ENCODE measurements around the gene WDHD1.
"Not testable (repeated sequence)": the region's sequence is repeated elsewhere in the genome, so short reads cannot be mapped to it uniquely, and the experiment has no call there.

WDHD1 gene

GRCh38 chr14:54926570-54926969, 100.3 kb downstream of the WDHD1 start:
- not testable (repeated sequence) for H3K36me3 Mint-ChIP-seq; H3K4me1 Mint-ChIP-seq; H3K4me3 Mint-ChIP-seq; H3K27ac Mint-ChIP-seq; DNase-seq; H3K9me3 Mint-ChIP-seq; H3K27me3 Mint-ChIP-seq; ATAC-seq (replicated peaks)

DNA sequence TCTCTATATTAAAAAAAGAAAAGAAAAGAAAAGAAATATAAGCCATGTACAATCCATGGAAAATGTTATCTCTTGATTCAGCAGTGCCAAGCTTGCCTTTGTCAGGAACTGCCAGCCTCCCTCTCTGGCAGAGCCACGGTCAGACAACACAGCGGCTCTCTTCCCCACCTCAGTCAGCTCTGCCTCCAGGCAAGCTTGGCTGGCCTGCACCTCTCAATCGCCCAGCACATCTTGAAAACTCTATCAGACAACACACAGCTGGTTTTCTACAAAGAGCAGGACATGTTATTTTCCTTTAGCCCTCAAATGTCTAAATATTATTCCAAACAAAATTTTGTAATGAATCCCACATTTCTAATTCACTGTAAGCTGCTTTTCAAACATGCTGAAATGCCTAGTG, 104.3 kb downstream of the WDHD1 start:
- H3K36me3 Mint-ChIP-seq = peaks cover 0 to 2% of the 10 kb centered on the region in 2 donors
- no peak for ATAC-seq (replicated peaks)
- H3K27ac Mint-ChIP-seq = no peak overlapping the region

GRCh38 chr14:54920052-54920451, 106.8 kb downstream of the WDHD1 start:
- Mint-ChIP-seq H3K4me3 (no peak overlapping the region), H3K36me3 (no peaks in the 10 kb centered on the region), H3K27me3 (peaks cover 0 to 5% of the 10 kb centered on the region in 2 donors), H3K27ac (no peak overlapping the region), H3K9me3 (no peaks in the 10 kb centered on the region), H3K4me1 (no peaks in the 10 kb centered on the region)
- DNase-seq (no peak), ATAC-seq (replicated peaks) (no peak)

More for the DNA sequence above, 104.3 kb downstream of the WDHD1 start:
- Mint-ChIP-seq H3K27me3 (peaks cover 3 to 4% of the 10 kb centered on the region in 2 donors), H3K4me1 (no peaks in the 10 kb centered on the region), H3K4me3 (no peak overlapping the region), H3K9me3 (no peaks in the 10 kb centered on the region)
- no peak for DNase-seq

GRCh38 chr14:54919330-54919729, 107.6 kb downstream of the WDHD1 start:
- Mint-ChIP-seq H3K27ac (no peak overlapping the region), H3K27me3 (peaks cover 0 to 6% of the 10 kb centered on the region in 2 donors), H3K9me3 (no peaks in the 10 kb centered on the region), H3K4me1 (no peaks in the 10 kb centered on the region), H3K36me3 (no peaks in the 10 kb centered on the region), H3K4me3 (no peak overlapping the region)
- ATAC-seq (replicated peaks) (no peak), DNase-seq (no peak)

DNA sequence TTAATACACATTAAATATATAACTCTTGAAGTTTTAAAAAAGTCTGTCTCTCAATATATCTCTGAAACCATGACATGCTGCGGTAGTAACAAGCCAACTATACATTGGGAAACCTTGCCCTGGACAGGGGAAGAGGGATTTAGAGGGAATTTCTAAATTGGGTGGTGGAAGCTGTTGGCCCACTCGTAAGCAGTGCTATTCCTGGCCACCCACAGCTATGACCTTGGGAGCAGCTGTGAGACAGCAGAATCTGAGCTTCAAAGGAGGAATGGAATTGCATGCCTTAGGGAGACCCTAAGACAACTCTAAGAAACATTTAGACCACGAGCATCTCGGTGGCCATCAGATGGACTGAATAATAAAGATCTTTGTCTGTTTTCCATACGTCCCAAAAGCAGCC, 108.5 kb downstream of the WDHD1 start:
- Mint-ChIP-seq H3K4me1 (no peaks in the 10 kb centered on the region), H3K27me3 (peaks cover 0 to 6% of the 10 kb centered on the region in 2 donors), H3K36me3 (no peaks in the 10 kb centered on the region), H3K27ac (no peak overlapping the region), H3K4me3 (no peak overlapping the region), H3K9me3 (no peaks in the 10 kb centered on the region)
- no peak for DNase-seq
- ATAC-seq (replicated peaks) = no peak

GRCh38 chr14:54916101-54916500, 110.8 kb downstream of the WDHD1 start:
- DNase-seq = no peak
- no peaks in the 10 kb centered on the region for H3K4me1 Mint-ChIP-seq
- no peak for ATAC-seq (replicated peaks)
- H3K36me3 Mint-ChIP-seq = no peaks in the 10 kb centered on the region
- no peaks in the 10 kb centered on the region for H3K9me3 Mint-ChIP-seq
- H3K4me3 Mint-ChIP-seq = no peak overlapping the region
- peak overlapping the region; percentile 37 for H3K27ac Mint-ChIP-seq
- peaks cover 0 to 6% of the 10 kb centered on the region in 2 donors for H3K27me3 Mint-ChIP-seq

GRCh38 chr14:54909817-54910558, 116.9 kb downstream of the WDHD1 start:
- ATAC-seq (replicated peaks) (no peak), DNase-seq (no peak)
- Mint-ChIP-seq H3K36me3 (no peaks in the 10 kb centered on the region), H3K4me3 (no peak overlapping the region), H3K27ac (no peak overlapping the region), H3K4me1 (peaks cover 0 to 7% of the 10 kb centered on the region in 2 donors), H3K27me3 (no peaks in the 10 kb centered on the region), H3K9me3 (no peaks in the 10 kb centered on the region)

DNA sequence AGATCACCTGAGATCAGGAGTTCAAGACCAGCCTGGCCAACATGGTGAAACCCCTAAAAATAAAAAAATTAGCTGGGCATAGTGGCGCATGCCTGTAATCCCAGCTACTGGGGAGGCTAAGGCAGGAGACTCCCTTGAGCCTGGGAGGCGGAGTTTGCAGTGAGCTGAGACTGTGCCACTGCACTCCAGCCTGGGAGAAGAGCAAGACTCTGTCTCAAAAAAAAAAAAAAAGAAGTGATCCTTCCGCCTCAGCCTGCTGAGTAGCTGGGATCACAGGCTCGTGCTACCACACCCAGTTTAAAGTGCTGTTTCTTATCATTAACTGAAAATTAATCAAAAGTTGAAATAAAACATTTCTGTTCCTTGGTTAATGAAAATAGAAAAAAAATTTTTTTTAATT, 117.9 kb downstream of the WDHD1 start:
- H3K9me3 Mint-ChIP-seq; H3K4me1 Mint-ChIP-seq; H3K27me3 Mint-ChIP-seq; H3K27ac Mint-ChIP-seq; ATAC-seq (replicated peaks); H3K4me3 Mint-ChIP-seq; H3K36me3 Mint-ChIP-seq; DNase-seq: not testable (repeated sequence)

DNA sequence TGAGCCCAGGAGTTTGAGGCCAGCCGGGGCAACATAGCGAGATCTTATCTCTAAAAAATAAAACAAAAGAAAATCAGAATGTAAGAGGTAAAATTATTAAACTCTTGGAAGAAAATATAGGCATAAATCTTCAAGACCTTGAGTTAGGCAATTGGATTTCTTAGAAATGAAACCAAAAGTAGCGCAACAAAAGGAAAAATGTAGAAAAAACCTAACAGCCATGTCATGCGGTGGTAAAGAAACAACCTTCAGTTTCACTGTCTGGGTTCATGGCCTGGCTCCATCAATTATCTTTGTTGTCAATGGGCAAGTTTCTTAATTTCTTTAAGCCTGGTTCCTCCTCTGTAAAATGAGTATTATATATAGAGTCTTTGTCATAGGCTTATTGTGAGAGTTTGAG, 118.7 kb downstream of the WDHD1 start:
- H3K27ac Mint-ChIP-seq = no peak overlapping the region
- DNase-seq (no peak), ATAC-seq (replicated peaks) (peak in 1 of 2 donors; percentile 45)
- H3K4me1 Mint-ChIP-seq = peaks cover 0 to 7% of the 10 kb centered on the region in 2 donors
- H3K9me3 Mint-ChIP-seq = no peaks in the 10 kb centered on the region
- H3K27me3 Mint-ChIP-seq = no peaks in the 10 kb centered on the region
- no peak overlapping the region for H3K4me3 Mint-ChIP-seq
- H3K36me3 Mint-ChIP-seq = no peaks in the 10 kb centered on the region

DNA sequence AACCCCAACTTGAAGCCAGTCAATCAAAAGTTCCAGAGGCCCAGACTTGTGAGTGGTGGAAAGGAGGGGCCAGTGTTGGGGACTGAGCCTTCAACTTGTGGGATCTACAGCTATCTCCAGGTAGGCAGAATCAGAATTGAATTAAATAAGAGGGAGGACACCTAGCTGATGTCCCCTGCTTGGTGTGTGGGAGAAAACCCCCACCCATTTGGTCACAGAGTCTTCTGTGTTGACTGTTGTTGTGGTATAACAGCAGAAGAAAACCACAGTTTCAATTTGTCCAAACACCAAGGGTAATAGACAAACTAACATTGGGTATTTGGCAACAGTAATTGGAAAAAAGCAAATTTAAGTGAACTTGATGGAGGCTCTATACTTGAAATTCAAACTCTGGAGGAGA, 120.8 kb downstream of the WDHD1 start:
- no peak for DNase-seq
- Mint-ChIP-seq H3K4me3 (no peak overlapping the region), H3K4me1 (peaks cover 0 to 7% of the 10 kb centered on the region in 2 donors), H3K36me3 (no peaks in the 10 kb centered on the region), H3K9me3 (no peaks in the 10 kb centered on the region), H3K27ac (no peak overlapping the region), H3K27me3 (no peaks in the 10 kb centered on the region)
- ATAC-seq (replicated peaks) = no peak

DNA sequence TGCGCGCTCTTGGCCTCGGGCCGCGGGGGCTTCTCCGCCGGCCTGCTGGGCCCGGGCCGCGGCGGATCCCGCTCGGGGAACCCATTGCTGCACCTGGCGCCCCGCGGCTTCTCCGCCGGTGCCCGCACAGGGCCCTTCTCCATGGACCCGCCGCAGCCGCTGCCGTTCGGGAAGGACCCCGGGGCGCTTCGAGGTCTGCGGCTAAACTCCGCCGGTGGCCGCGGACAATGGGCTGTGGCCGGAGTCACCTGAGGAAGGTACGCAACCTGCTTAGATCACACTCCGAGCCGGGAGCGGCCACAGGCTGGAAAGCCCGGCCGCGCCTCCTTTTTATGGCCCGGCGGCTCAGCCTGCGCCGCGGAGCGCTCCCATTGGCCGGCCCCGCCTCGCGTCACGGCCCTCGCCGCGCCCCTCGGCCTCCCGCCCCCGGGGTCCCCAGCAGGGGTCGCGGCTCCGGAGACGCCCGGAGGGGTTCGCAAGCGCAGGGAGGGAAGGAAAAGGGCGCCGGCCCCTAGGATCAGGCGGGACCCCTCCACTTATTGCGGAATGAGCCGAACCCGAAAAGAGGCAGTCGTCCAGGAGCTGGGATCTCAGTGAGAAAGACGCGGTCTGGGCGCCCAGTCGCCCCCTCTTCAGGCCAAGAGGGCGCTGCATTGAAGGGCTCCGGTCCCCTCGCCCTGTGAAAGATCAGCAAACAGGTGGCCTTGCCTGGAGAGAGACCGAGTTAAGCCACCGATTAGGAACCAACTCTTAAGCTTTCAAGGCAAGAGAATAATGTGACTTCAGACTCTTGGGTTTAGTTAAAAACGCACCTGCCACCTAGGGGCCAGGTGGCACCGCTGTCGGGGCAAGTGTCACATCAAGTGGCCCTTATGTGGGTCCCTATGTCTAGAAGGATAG, 124.1 kb downstream of the WDHD1 start, which contains the start of gene GCH1:
TSS of gene GCH1 (minus strand) at position 306 of the 900 bp plus-strand sequence. CDS start at position 143, 163 bp downstream.
- peak within 1 kb of the TSS; percentile 88 to 93 for H3K4me3 Mint-ChIP-seq
- H3K9me3 Mint-ChIP-seq = no peaks in the 10 kb centered on the region
- ATAC-seq (replicated peaks) (peak; percentile 87 to 89), DNase-seq (peak; percentile 65)
- peaks cover 4 to 9% of the 10 kb centered on the region in 2 donors for H3K4me1 Mint-ChIP-seq
- H3K27ac Mint-ChIP-seq = peak within 1 kb of the TSS; percentile 92
- H3K36me3 Mint-ChIP-seq = peaks cover 0 to 4% of the 10 kb centered on the region in 2 donors
- H3K27me3 Mint-ChIP-seq = no peaks in the 10 kb centered on the region

- Mint-ChIP-seq H3K27me3 (no peaks in the 10 kb centered on the region), H3K36me3 (peaks cover 0 to 4% of the 10 kb centered on the region in 2 donors), H3K9me3 (no peaks in the 10 kb centered on the region), H3K4me3 (peak overlapping the region; percentile 88 to 93), H3K4me1 (peaks cover 4 to 9% of the 10 kb centered on the region in 2 donors), H3K27ac (peak overlapping the region; percentile 71)
- ATAC-seq (replicated peaks) = peak; percentile 75 to 76
- DNase-seq = peak; percentile 67
Observed at GRCh38 chr14:54902143-54902520, 124.8 kb downstream of the WDHD1 start.

DNA sequence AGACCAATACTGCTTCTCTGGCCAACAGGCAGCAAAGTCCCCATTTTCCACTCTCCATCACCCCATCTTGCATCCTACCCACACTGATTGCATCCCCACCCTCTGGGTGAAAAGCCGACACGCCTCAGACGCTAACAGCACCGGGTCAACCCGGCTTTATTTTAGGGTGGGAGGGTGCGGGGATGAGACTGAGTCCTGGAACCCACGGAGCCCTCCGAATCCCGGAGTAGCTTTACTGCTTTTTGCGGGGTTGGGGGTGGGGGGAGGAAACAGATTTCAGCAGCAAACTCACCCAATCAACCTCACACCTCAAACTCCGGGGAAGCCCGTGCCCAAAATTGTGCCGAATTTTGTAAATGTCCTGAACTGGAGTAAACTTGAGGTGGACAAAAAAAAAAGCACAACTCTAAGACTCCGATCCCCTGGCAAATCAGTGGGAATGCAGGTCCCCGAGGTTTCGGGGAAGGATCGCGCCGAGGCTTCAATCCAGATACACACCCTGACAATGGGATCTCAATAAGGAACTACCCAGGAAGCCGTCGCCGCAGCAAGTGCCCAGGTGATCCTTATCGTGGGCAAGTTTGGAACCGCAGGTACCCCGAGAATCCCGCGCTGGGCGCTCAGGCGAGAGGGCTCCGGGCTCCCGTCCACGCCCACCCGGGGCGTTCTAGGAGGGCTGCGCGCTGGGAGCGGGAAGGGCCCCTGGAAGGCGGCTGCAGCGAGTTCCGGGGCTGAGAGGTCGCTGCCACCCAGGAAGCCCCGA, 125.3 kb downstream of the WDHD1 start:
- peak overlapping the region; percentile 71 for H3K27ac Mint-ChIP-seq
- no peaks in the 10 kb centered on the region for H3K27me3 Mint-ChIP-seq
- peak overlapping the region; percentile 88 to 93 for H3K4me3 Mint-ChIP-seq
- ATAC-seq (replicated peaks) = no peak
- no peaks in the 10 kb centered on the region for H3K9me3 Mint-ChIP-seq
- no peak for DNase-seq
- H3K36me3 Mint-ChIP-seq = peaks cover 0 to 4% of the 10 kb centered on the region in 2 donors
- H3K4me1 Mint-ChIP-seq = peaks cover 4 to 9% of the 10 kb centered on the region in 2 donors

DNA sequence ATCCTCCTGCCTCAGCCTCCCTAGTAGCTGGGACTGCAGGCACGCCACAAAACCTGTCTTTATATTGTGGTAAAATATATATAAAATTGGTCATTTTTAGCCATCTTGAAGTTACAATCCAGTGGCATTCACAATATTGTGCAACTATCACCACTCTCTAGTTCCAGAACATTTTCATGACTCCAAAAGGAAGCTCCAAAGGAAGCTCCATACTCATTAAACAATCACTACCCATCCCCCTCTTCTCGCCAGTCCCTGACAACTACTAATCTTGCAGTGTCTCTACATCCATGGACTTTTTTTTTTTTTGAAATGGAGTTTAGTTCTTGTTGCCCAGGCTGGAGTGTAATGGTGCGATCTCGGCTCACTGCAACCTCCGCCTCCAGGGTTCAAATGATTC, 127.3 kb downstream of the WDHD1 start:
- Mint-ChIP-seq H3K27ac (no peak overlapping the region), H3K9me3 (no peaks in the 10 kb centered on the region), H3K4me1 (peaks cover 6 to 9% of the 10 kb centered on the region in 2 donors), H3K27me3 (no peaks in the 10 kb centered on the region), H3K36me3 (peaks cover 0 to 4% of the 10 kb centered on the region in 2 donors), H3K4me3 (no peak overlapping the region)
- ATAC-seq (replicated peaks) (no peak), DNase-seq (no peak)

Data from stimulated activated naive B cell treated with anti-CD40 and anti-IgM and Interleukin-4, amounts not matched to agents 10 μg/mL and 1 μg/mL and 100 μg/mL, for 72 hours (primary cell).